DOHH2 (cell line): ENCODE results near the gene ZFHX2.

Experiments used
- H3F3A ChIP-seq: fragments of 200-600 bp; sonication (generic), shearing (Covaris generic); 2 replicates; pipeline ENCODE4 v1.6.0; 2016; ENCODE audit warnings: antibody characterized with exemption, mild to moderate bottlenecking; ENCODE audit not compliant: control insufficient read depth, insufficient read depth
- H3K27ac ChIP-seq: fragments of 200-600 bp; sonication (generic); 2 replicates; pipeline ENCODE4 v1.5.1; 2014; ENCODE audit warnings: low read depth, mild to moderate bottlenecking, low read length, moderate library complexity
- H3K27me3 ChIP-seq: fragments of 200-600 bp; sonication (generic); 2 replicates; pipeline ENCODE4 v1.6.1; 2014; ENCODE audit warnings: mild to moderate bottlenecking, low read length, mixed read lengths; ENCODE audit not compliant: control insufficient read depth
- H3K36me3 ChIP-seq: fragments of 200-600 bp; sonication (generic); 2 replicates; pipeline ENCODE4 v1.6.1; 2014; ENCODE audit warnings: mild to moderate bottlenecking, low read length, moderate library complexity, mixed read lengths; ENCODE audit not compliant: control insufficient read depth
- H3K4me1 ChIP-seq: fragments of 200-600 bp; sonication (generic); 2 replicates; pipeline ENCODE4 v1.6.1; 2014; ENCODE audit warnings: mild to moderate bottlenecking, low read length, mixed read lengths; ENCODE audit not compliant: control insufficient read depth
- H3K4me2 ChIP-seq: fragments of 200-600 bp; sonication (generic); 2 replicates; pipeline ENCODE4 v1.6.0; 2014; ENCODE audit warnings: mild to moderate bottlenecking, low read length, moderate library complexity
- H3K4me3 ChIP-seq: fragments of 200-600 bp; sonication (generic); 2 replicates; pipeline ENCODE4 v1.5.1; 2014; ENCODE audit warnings: mild to moderate bottlenecking, low read length, mixed read lengths
- H3K79me2 ChIP-seq: fragments of 200-600 bp; sonication (generic); 2 replicates; pipeline ENCODE4 v1.6.1; 2014; ENCODE audit warnings: mild to moderate bottlenecking, low read length, mixed read lengths; ENCODE audit not compliant: control insufficient read depth
- H3K9me2 ChIP-seq: fragments of 200-600 bp; sonication (generic); replicated peaks from 2 replicates; pipeline ENCODE4 v1.6.1; 2014; ENCODE audit warnings: mild to moderate bottlenecking, low read length, mixed read lengths; ENCODE audit not compliant: control insufficient read depth
- H3K9me3 ChIP-seq: fragments of 200-600 bp; sonication (generic); 2 replicates; pipeline ENCODE4 v1.6.1; 2014; ENCODE audit warnings: antibody characterized with exemption, low read length, mixed read lengths; ENCODE audit not compliant: control insufficient read depth, insufficient read depth
- H4K20me1 ChIP-seq: fragments of 200-600 bp; sonication (generic); 2 replicates; pipeline ENCODE4 v1.6.0; 2014; ENCODE audit warnings: low read depth, mild to moderate bottlenecking, antibody characterized with exemption, low read length, moderate library complexity; ENCODE audit not compliant: control insufficient read depth, insufficient read depth
- CTCF ChIP-seq: fragments of 200-600 bp; sonication (generic); IDR thresholded peaks from one replicate; pipeline ENCODE4 v1.5.1; 2014; ENCODE audit warnings: antibody characterized with exemption, mild to moderate bottlenecking, low read depth, low read length; ENCODE audit not compliant: poor library complexity, severe bottlenecking
- EZH2phosphoT487 ChIP-seq: fragments of 200-600 bp; sonication (generic); IDR thresholded peaks from 2 replicates; pipeline ENCODE4 v1.6.1; 2017; ENCODE audit warnings: borderline replicate concordance, mild to moderate bottlenecking, antibody characterized with exemption, low read length, moderate library complexity, mixed read lengths

ZFHX2 gene

GRCh38 chr14:23518709-23519108, 32.9 kb downstream of the ZFHX2 start:
- no peak overlapping the region for H3K4me2 ChIP-seq
- no peak overlapping the region for H3K27ac ChIP-seq
- H3K9me3 ChIP-seq: no peaks in the 10 kb centered on the region
- H3F3A ChIP-seq: no peaks in the 10 kb centered on the region
- no peak for TF ChIP-seq CTCF
- TF ChIP-seq EZH2phosphoT487: no peak
- no peaks in the 10 kb centered on the region for H4K20me1 ChIP-seq
- no peaks in the 10 kb centered on the region for H3K9me2 ChIP-seq
- H3K27me3 ChIP-seq: no peaks in the 10 kb centered on the region
- H3K4me3 ChIP-seq: no peak overlapping the region
- no peaks in the 10 kb centered on the region for H3K79me2 ChIP-seq
- no peaks in the 10 kb centered on the region for H3K36me3 ChIP-seq
- H3K4me1 ChIP-seq: no peaks in the 10 kb centered on the region

DNA sequence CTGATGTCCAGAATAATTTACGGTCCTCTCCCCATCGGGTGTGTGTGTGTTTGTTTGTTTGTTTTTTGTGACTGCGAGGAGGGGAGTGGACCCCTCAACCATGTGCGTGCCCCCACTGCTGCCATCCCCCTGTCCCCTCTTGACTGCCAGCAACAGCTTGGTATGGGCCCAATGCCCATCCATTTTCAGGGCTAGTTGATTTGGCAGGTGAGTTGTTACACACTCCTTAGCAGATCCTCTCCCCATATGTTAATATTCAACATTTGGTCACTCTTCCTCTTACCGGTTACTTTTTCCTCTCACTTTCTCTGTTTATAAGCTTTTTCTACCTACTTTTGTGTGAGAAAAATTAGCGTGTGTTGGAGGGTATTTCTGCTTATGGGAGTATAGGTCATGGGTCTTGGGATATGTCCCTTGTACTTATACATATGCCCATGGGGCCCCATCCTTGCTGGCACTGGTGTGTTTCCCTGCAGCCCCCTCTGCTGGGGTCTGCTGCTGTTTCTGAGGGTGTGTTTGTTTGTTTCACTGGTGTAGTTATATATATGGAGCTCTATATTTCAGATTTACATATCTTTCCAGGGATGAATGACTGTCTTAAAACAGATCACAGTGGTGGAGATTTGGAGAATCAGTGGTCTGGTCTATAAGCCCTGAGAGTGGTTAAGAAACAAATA, 33.8 kb downstream of the ZFHX2 start:
- Histone ChIP-seq H4K20me1 (no peaks in the 10 kb centered on the region), H3K79me2 (no peaks in the 10 kb centered on the region), H3K9me3 (no peaks in the 10 kb centered on the region), H3K4me1 (no peaks in the 10 kb centered on the region), H3F3A (no peaks in the 10 kb centered on the region), H3K4me2 (no peak overlapping the region), H3K36me3 (no peaks in the 10 kb centered on the region), H3K9me2 (no peaks in the 10 kb centered on the region), H3K4me3 (no peak overlapping the region), H3K27me3 (no peaks in the 10 kb centered on the region), H3K27ac (no peak overlapping the region)
- TF ChIP-seq EZH2phosphoT487 (no peak), CTCF (no peak)

DNA sequence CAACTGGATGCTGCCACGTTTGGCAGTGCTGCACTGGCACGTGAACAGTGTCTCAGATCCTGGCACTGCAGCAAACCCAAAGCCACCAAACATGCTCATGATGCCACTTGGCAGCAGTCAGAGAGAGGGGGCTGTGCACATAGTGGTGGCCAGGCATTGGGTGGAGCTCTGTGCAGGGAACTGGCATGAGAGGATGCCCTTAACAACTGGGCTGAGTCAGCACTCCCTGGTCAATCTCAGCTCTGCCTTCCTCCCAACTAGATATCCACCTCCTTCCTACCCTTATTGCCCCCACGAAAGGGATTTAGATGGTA, 37.0 kb downstream of the ZFHX2 start:
- H3K27ac ChIP-seq: no peak overlapping the region
- H3F3A ChIP-seq: no peaks in the 10 kb centered on the region
- H4K20me1 ChIP-seq: no peaks in the 10 kb centered on the region

More for the DNA sequence above, 37.0 kb downstream of the ZFHX2 start:
- Histone ChIP-seq H3K36me3 (no peaks in the 10 kb centered on the region), H3K27me3 (no peaks in the 10 kb centered on the region), H3K4me2 (no peak overlapping the region), H3K4me1 (no peaks in the 10 kb centered on the region), H3K9me2 (no peaks in the 10 kb centered on the region), H3K4me3 (no peak overlapping the region), H3K9me3 (no peaks in the 10 kb centered on the region), H3K79me2 (no peaks in the 10 kb centered on the region)
- TF ChIP-seq CTCF: no peak
- no peak for TF ChIP-seq EZH2phosphoT487
